Nephron (organoid): ENCODE data around the gene SLC9A8.

ENCODE experiments used
- H3K27ac Mint-ChIP-seq, 3 experiments: 2 replicates each; pipeline ENCODE4 v1.8.0; 2020; ENCODE audit warnings: mixed read lengths in 3 of 3, mild to moderate bottlenecking in 2 of 3, moderate library complexity in 1 of 3
- H3K27me3 Mint-ChIP-seq: 2 replicates; pipeline ENCODE4 v1.8.0; 2021; ENCODE audit warnings: low read depth, mild to moderate bottlenecking, moderate library complexity, mixed read lengths
- H3K36me3 Mint-ChIP-seq: 2 replicates; pipeline ENCODE4 v1.8.0; 2020; ENCODE audit warnings: low read depth, mixed read lengths
- H3K4me1 Mint-ChIP-seq: 2 replicates; pipeline ENCODE4 v1.8.0; 2020; ENCODE audit warnings: mixed read lengths
- H3K4me3 Mint-ChIP-seq, 3 experiments: 2 replicates each; pipeline ENCODE4 v1.8.0; 2020; ENCODE audit warnings: mild to moderate bottlenecking in 3 of 3, mixed read lengths in 3 of 3, moderate library complexity in 2 of 3
- H3K9me3 Mint-ChIP-seq: 2 replicates; pipeline ENCODE4 v1.8.0; 2020; ENCODE audit warnings: mixed read lengths
- CTCF ChIP-seq, 3 experiments: fragments of 200-600 bp; sonication (generic); IDR thresholded peaks; one replicate each; pipeline ENCODE4 v1.5.0; 2021; ENCODE audit warnings: antibody characterized with exemption in 3 of 3; ENCODE audit not compliant: unreplicated experiment in 3 of 3

SLC9A8 gene

GRCh38 chr20:49846206-49846807 is 33.7 kb downstream of the SLC9A8 start:
- peak; percentile 59 to 73 (median 65) for TF ChIP-seq CTCF (IDR thresholded peaks at IDR 0.05; ENCODE audit: unreplicated experiment in 3 of 3)
- Mint-ChIP-seq H3K4me3 (no peak overlapping the region), H3K27me3 (no peaks in the 10 kb centered on the region), H3K27ac (no peak overlapping the region), H3K9me3 (no peaks in the 10 kb centered on the region), H3K4me1 (peaks cover 16% of the 10 kb centered on the region), H3K36me3 (peaks cover 30% of the 10 kb centered on the region)

GRCh38 chr20:49850463-49851230 is 38.0 kb downstream of the SLC9A8 start:
- H3K27ac Mint-ChIP-seq, result peak overlapping the region in 1 of 3 experiments; percentile 2
- peaks cover 16% of the 10 kb centered on the region for H3K36me3 Mint-ChIP-seq
- H3K27me3 Mint-ChIP-seq, result no peaks in the 10 kb centered on the region
- peaks cover 10% of the 10 kb centered on the region for H3K4me1 Mint-ChIP-seq
- no peak overlapping the region for H3K4me3 Mint-ChIP-seq
- TF ChIP-seq CTCF (IDR thresholded peaks at IDR 0.05; ENCODE audit: unreplicated experiment in 3 of 3), result no peak
- H3K9me3 Mint-ChIP-seq, result no peaks in the 10 kb centered on the region

- H3K27ac Mint-ChIP-seq, result peak overlapping the region in 1 of 3 experiments; percentile 2
- no peaks in the 10 kb centered on the region for H3K27me3 Mint-ChIP-seq
- H3K4me1 Mint-ChIP-seq, result peaks cover 10% of the 10 kb centered on the region
- peaks cover 20% of the 10 kb centered on the region for H3K36me3 Mint-ChIP-seq
- no peaks in the 10 kb centered on the region for H3K9me3 Mint-ChIP-seq
- no peak overlapping the region for H3K4me3 Mint-ChIP-seq
- no peak for TF ChIP-seq CTCF (IDR thresholded peaks at IDR 0.05; ENCODE audit: unreplicated experiment in 3 of 3)
Measured at GRCh38 chr20:49851231-49851705, 38.6 kb downstream of the SLC9A8 start.

- H3K27me3 Mint-ChIP-seq, result no peaks in the 10 kb centered on the region
- peaks cover 24% of the 10 kb centered on the region for H3K36me3 Mint-ChIP-seq
- TF ChIP-seq CTCF (IDR thresholded peaks at IDR 0.05; ENCODE audit: unreplicated experiment in 3 of 3), result no peak
- H3K4me3 Mint-ChIP-seq, result no peak overlapping the region
- peaks cover 10% of the 10 kb centered on the region for H3K4me1 Mint-ChIP-seq
- no peak overlapping the region for H3K27ac Mint-ChIP-seq
- no peaks in the 10 kb centered on the region for H3K9me3 Mint-ChIP-seq
Measured at GRCh38 chr20:49851991-49852390, 39.4 kb downstream of the SLC9A8 start.

- no peak for TF ChIP-seq CTCF (IDR thresholded peaks at IDR 0.05; ENCODE audit: unreplicated experiment in 3 of 3)
Measured at GRCh38 chr20:49852522-49853080, 40.0 kb downstream of the SLC9A8 start.

More at GRCh38 chr20:49852522-49853080, 40.0 kb downstream of the SLC9A8 start:
- H3K4me3 Mint-ChIP-seq, result no peak overlapping the region
- no peaks in the 10 kb centered on the region for H3K27me3 Mint-ChIP-seq
- H3K27ac Mint-ChIP-seq, result no peak overlapping the region
- H3K9me3 Mint-ChIP-seq, result no peaks in the 10 kb centered on the region
- peaks cover 10% of the 10 kb centered on the region for H3K4me1 Mint-ChIP-seq
- H3K36me3 Mint-ChIP-seq, result peaks cover 26% of the 10 kb centered on the region
